ENCODE data around the gene TIGD3.
A peak's percentile ranks its signal among the peaks of the same experiment; 100 is the strongest.
"Not testable (repeated sequence)": the region's sequence is repeated elsewhere in the genome, so short reads cannot be mapped to it uniquely, and the experiment has no call there.

Gene TIGD3

DNA sequence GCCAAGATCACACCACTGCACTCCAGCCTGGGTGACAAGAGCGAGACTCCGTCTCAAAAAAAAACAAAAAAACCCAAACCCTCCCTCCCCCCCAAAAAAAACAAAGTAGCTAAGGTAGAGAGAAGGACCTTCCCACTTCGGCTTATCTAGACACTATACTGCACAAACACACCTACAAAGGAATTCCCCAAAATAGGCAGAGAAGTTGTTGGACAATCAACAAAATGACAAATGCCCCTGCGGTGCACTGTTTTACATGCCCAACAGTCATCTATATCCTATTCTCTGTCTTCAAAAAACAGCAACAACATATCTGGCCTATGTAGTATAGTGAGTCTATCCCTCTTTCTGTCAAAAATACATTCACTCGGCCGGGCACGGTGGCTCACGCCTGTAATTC lies 27.5 kb upstream of the TIGD3 start:
- DNase-seq (ENCODE audit: low spot score) = no peak

DNA sequence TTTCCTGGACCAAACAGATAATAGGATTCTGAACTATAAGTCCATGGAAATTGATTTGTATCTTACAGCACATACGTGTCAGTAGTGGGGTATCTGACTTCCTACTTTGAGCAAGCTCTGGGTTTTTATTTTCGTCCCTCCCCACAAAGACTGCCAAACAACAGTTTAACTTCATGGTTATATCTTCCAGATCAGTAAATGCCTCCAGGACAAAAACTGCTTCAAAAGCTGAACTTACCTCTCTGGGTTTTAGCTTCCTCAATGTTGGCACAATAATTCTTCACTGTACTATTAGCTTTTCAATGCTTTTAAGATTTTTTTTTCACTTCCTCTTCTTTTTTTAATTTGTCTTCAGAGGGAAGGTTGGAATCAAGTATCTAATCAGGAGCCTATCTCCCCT lies 25.1 kb upstream of the TIGD3 start:
- no peak for DNase-seq (ENCODE audit: low spot score)

DNA sequence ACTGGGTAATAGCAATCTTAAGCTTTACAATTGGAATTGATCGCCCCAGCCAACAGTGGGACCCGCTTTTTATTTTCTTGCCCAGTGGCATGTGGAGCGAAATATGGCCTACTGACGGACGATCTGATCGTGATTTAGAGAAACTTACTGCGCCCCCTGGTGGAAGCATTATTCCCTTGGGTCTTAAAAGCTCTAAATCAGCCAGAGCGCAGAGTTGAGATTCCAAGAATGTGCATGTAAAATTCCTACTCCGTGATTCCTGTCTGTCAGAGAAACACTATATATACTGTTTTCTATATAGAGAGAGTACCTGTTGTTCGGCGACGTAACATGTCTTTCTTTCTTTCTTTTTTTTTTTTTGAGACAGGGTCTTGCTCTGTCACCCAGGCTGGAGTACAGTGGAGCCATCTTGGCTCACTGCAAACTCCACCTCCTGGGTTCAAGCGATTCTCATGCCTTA lies 24.6 kb upstream of the TIGD3 start:
- DNase-seq (ENCODE audit: low spot score) = peak; percentile 93

DNA sequence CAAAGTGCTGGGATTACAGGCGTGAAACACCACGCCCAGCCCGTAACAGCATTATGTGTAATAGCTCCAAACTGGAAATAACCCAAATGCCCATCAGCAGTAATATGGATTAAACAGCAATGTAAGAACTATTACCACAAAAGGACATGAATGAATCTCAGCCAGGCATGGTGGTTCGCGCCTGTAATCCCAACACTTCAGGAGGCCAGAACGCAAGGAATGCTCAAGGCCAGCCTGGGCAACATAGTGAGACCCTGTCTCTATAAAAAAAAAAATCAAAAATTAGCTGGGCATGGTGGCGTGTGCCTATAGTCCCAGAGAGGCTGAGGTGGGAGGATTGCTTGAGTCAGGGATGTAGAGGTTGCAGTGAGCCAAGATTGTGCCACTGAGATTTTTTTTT lies 24.0 kb upstream of the TIGD3 start:
- DNase-seq (ENCODE audit: low spot score) = no peak

DNA sequence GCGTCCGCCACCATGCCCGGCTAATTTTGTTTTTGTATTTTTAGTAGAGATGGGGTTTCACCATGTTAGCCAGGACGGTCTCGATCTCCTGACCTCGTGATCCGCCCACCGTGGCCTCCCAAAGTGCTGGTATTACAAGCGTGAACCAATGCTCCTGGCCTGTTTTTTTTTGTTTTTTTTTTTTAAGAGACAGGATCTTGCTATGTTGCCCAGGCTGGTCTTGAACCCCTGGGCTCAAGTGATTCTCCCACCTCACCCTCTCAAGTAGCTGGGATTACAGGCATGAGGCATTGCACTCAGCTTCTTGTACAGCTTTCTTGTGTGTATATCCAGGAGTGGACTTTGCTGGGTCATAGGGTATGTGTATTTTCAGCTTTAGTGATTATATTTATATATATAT lies 22.0 kb upstream of the TIGD3 start:
- DNase-seq (ENCODE audit: low spot score) = not testable (repeated sequence)

DNA sequence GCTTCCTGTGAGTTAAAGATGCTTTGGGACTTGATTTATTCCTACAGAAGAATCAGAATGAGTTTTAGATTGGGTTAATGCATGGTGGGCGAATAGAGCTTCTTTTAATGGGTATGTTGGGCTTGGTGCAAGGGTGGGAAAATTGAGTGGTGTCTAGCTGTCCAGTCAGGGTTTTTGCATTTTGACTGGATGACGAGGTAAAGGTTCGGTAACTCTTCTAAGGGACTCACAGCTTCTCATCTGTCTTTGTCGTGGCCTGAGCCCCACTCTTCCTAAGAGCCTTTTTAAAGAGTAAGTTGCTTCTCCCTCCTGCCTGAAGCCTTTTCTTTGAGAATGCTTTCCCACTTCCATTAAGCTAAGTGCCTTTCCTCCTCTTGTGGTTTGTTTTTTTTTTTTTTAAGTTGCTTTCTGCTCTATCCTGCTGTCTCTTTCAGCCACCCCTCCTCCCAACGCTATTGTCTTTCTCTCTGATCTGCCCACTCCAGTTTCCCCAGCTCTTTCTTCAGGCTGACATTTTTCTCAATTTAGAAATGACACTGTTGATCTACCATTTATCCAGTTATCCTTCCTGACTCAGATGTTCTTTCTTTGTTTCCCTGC lies 19.8 kb upstream of the TIGD3 start:
- no peak for DNase-seq (ENCODE audit: low spot score)

DNA sequence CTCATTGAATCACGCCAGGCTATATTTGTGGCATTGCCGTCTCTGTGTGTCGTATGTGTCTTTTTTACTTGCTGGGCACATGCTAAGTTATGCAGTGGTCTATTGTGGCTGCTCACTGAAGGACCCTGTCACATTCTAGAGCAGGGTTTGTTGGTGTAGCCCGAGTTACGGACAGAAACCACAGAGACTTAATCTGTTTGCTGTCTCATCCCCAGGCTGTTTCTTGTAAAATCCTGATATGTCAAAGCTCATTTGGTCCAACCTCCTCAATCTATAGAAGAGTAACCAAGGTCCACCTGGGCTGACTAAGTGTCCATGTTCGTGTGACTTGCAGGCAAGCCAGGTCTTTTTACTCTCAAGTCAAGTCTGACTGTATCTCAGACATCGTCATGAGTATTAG lies 15.9 kb upstream of the TIGD3 start:
- DNase-seq (ENCODE audit: low spot score) = no peak

DNA sequence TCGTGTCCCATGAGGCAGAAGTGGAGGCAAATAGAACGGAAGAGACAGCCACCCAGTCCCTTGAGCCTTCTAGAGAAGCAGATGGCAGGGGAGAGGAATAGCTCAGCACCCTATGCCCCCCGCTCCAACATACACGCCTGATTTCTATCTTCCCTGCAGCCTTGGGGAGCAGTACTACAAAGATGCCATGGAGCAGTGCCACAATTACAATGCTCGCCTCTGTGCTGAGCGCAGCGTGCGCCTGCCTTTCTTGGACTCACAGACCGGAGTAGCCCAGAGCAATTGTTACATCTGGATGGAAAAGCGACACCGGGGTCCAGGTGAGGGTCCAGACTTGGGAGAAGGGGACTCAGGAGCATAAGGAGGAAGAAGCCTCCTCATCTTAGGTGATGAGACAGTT lies 14.3 kb upstream of the TIGD3 start:
- DNase-seq (ENCODE audit: low spot score) = peak; percentile 51

DNA sequence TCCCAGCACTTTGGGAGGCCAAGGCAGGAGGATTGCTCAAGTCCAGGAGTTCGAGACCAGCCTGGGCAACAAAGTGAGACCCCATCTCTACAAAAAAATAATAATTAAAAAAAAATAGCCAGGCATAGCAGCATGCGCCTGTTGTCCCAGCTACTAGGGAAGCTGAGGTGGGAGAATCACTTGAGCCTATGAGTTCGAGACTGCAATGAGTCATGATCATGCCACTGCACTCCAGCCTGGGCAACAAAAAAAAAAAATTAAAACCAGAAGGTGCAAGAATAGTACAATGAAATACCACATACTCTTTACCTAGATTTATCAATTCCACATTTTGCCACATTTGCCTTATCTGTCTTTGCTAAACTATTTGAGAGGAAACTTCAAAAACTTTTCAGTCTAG lies 12.7 kb upstream of the TIGD3 start:
- DNase-seq (ENCODE audit: low spot score) = no peak

DNA sequence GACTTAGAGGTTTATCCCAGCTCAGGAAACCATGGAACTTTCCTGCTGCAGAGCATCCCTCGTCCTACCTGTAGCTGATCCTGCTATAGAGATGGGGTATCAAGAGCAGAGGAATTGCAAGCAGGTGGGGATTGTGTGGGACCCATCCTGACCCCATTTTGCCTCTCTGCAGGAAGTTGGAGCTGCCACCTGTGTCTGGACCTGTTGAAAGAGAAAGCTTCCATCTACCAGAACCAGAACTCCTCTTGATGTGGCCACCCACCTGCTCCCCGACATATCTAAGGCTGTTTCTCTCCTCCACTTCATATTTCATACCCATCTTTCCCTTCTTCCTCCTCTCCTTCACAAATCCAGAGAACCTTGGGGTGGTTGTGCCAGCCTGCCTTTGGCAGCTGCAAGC lies 3.0 kb upstream of the TIGD3 start:
- DNase-seq (ENCODE audit: low spot score) = no peak

DNA sequence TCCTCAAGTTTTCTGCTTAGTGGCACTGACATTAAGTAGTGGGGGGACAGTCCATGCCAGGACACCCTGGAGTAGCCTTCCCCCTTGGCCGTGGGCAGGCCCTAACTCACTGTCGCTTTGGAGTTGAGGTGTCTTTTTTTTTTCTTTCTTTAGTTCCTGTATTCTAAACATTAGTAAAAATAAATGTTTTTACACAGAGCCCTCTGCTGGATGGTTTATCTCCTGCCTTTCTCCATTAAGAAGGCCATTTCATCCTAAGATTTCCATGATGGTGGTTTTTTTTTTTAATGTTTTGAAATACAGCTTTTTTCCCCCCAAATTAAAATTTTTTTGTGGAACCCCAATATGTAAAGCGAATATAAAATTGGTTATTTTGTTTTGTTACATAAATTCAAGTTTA lies 1.8 kb upstream of the TIGD3 start:
- DNase-seq (ENCODE audit: low spot score) = no peak

DNA sequence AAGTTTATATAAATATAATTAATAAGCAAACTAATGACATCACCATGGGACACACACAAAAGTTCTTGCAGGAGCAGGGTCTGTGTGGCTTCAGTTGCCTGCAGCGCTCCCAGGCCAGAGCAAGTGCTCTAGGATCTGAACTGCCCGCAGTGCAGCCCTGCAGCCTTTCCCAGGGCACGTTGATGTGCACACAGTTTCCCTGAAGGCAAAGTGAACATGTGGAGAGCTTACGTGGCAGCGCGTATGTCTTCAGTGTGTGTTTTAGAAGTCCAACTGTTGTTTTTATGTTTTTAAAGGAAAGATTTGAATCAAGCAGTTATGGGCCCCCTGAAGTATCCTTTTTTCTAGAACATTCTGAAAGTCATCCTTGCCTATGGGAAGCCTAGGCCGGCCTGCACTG lies 1.2 kb upstream of the TIGD3 start:
- no peak for DNase-seq (ENCODE audit: low spot score)

DNA sequence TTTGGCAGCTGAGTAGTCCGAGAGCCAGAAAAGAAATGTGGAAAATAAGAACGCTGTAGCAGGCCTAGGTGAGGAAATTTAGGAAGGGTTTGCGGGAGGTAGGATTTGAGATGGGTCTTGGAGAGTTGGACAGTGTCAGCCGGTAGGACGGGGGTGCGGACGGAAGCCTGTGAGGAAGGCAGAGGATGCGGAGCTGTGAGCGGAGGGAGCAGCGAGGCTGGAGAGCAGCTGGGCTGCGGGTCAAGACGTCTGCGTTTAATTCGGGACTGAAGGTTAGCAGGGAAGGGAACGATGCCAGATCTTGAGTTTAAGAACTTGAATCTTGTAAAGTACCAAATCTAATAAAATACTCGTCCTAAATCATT lies 669 bp upstream of the TIGD3 start:
- no peak for DNase-seq (ENCODE audit: low spot score)

DNA sequence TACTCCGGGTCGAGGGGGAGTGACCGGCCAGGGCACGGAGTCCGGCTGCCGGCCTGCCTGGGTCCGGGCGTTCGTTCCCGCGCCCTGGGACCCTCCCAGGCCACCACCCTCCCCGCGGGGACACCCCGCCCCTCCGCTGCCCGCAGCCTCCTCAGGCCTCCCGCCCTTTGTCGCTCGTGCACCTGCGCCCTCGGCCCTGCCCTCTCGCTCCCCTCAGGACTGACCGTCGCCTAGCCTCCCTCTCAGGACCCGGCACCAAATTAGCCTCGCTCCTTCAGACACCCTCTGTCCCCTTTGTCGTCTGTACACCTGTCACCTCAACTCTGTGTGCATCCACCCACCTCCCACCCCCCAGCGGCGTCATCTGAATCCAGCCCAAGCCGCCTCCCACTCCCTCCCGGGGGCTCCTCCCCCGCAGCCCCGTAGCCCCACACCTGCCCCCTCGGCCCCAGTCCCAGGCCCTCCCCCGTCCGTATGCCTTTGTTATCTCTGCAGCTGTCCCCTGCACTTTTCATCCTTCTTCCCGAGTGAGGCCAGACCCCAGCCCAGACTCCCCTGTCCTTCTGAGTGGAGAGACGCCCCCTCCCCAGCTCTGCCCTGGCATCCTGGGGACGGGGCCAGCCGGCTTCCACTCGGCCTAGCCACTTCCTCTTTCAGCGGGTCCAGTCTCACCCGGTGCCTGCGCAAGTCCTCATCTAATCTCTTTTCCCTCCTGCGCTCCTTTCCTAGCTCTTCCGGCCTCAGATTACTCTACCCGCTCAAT lies 643 bp downstream of the TIGD3 start:
- DNase-seq (ENCODE audit: low spot score) = peak; percentile 35

DNA sequence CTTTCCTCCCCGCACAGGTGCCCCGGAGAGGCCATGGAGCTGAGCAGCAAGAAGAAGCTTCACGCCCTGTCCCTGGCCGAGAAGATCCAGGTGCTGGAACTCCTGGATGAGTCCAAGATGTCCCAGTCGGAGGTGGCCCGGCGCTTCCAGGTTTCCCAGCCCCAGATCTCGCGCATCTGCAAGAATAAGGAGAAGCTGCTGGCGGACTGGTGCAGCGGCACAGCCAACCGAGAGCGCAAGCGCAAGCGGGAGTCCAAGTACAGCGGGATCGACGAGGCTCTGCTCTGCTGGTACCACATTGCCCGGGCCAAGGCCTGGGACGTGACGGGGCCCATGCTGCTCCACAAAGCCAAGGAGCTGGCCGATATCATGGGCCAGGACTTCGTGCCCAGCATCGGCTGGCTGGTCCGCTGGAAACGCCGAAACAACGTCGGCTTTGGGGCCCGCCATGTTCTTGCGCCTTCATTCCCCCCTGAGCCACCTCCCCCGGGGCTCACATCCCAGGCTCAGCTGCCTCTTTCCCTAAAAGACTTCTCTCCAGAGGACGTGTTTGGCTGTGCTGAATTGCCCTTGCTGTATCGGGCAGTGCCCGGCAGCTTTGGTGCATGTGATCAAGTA lies 1.3 kb downstream of the TIGD3 start:
- DNase-seq (ENCODE audit: low spot score) = no peak

DNA sequence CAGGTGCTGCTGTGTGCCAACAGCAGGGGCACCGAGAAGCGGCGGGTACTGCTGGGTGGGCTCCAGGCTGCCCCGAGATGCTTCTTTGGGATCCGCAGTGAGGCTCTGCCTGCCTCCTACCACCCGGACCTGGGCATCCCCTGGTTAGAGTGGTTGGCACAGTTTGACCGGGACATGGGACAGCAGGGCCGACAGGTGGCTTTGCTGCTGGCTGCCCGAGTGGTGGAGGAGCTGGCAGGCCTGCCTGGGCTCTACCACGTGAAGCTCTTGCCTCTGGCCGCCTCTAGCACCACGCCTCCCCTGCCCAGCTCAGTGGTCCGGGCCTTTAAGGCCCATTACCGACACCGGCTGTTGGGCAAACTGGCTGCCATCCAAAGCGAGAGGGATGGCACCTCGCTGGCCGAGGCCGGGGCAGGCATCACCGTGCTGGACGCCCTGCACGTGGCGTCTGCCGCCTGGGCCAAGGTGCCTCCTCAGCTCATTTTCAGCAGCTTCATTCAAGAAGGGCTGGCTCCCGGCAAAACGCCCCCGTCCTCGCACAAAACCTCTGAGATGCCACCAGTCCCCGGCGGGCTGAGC lies 1.9 kb downstream of the TIGD3 start:
- DNase-seq (ENCODE audit: low spot score) = no peak

DNA sequence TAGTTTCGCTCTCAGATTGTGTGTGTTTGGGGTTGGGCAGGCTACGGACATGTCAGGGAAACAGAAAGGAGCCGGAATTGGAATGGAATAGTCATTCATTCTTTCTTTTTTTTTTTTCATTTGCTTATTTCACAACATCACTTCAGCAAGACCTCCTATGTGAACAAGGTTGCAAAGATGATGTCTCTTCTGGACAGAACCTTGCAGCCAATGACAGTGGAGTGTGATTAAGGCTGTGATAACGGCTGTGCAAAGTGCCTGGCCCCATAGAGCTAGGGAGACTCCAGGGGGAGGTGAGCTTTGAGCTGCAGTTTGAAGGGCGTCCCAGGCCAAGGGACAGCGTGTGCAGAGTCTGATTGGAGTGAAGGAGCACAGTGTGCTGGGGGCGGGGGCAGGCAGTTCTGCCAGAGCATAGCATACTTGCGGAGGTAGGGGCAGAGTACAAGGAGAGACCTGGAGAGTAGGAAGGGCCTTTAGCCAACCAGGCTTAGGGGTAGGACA lies 3.4 kb downstream of the TIGD3 start:
- no peak for DNase-seq (ENCODE audit: low spot score)

DNA sequence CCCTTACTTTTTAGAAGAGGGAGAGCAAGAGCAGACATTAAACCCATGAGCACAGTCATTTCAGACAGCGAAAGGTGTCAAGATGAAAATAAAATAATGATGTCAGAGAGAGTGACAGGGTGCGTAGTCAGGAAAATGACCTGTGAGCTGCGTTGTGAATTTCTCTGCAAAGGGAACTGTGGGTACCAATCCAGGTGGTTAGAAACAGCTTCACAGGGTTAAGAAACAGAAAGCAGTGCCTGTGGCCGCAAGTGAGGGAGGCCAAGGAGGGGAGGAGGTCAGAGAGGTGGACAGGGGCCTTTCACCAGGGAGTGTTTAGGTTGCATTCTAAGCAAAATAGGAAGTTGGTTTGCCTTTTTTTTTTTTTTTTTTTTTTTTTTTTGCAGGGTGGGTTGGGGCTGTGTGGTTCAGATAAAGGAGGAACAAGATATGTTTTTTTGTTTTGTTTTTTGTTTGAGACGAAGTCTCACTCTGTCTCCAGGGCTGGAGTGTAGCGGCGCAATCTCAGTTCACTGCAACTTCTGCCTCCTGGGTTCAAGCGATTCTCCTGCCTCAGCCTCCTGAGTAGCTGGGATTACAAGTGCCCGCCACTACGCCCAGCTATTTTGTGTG lies 7.9 kb downstream of the TIGD3 start:
- no peak for DNase-seq (ENCODE audit: low spot score)

DNA sequence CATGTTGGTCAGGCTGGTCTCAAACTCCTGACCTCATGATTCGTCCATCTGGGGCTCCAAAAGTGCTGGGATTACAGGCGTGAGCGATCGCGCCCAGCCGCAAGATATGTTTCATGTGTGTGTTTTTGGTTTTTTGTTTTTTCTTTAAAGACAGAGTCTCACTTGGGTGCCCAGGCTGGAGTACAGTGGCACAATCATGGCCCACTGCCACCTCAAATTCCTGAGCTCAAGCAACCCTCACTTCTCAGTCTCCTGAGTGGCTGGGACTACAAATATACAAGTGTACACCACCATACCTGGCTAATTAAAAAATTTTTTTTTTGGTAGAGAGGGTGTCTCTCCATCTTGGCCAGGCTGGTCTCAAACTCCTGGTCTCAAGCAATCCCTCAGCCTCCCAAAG lies 8.4 kb downstream of the TIGD3 start:
- DNase-seq (ENCODE audit: low spot score) = no peak

DNA sequence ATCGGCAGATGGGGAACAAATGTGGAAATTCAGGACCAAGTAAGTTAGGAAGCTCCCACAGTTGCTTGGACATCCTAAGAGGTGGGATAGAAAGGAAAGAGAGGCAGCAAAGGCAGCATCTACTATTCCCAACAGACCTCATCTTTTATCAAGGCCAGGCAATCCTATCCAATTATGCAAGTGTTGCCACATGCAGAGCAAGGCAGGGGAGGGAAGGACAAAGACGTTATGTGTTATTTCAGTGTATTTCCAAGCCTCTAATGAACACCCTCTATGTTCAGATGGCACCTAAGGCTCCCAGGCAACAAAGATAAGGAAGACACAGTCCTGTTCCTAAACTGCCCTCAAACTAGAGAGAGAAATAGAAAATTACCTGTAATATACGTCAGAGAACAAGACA lies 9.2 kb downstream of the TIGD3 start:
- no peak for DNase-seq (ENCODE audit: low spot score)

DNA sequence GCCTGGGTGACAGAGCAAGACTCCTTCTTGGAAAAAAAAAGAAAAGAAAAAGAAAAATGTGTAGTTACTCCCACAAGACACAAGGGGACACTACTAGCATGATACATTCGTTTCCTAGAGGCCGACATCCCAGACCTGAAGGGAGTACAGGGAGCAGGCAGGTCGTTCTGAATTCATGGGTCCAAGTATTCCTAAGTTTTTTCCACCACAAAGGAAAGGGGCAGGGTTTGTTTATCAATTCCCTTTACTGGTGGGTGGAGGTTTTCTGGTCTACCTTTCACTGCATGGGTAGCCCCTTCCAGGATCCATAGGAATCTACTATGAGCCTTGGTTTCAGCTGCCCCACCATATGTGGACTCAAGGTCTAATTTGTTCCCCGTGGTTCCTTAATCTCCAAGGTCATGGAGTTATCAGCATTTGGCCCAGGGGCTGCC lies 11.8 kb downstream of the TIGD3 start:
- peak; percentile 86 for DNase-seq (ENCODE audit: low spot score)

DNA sequence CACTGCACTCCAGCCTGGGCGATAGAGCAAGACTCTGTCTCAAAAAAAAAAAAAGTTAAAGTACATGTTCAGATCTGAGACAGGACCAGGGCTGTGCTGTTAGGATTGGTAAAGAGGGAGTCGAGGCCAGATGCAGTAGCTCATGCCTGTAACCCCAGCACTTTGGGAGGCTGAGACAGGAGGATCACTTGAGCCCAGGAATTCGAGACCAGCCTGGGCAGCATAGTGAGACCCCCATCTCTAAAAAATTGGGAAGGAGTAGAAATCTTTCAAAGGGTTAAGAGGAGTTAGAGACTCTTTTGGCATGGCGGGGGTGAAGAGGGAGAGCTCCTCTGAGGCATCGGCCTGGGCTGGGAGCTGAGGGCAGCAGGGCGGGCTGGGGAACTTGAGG lies 16.1 kb downstream of the TIGD3 start:
- no peak for DNase-seq (ENCODE audit: low spot score)
